GM21367 (cell line): ENCODE data around the gene HRC.
"Not testable (repeated sequence)": the region's sequence is repeated elsewhere in the genome, so short reads cannot be mapped to it uniquely, and the experiment has no call there.

Experiments
- ATAC-seq: cut with Tn5 transposase; IDR thresholded peaks from one replicate; pipeline ENCODE4 v1.9.1; 2021; ENCODE audit not compliant: unreplicated experiment

HRC gene

DNA sequence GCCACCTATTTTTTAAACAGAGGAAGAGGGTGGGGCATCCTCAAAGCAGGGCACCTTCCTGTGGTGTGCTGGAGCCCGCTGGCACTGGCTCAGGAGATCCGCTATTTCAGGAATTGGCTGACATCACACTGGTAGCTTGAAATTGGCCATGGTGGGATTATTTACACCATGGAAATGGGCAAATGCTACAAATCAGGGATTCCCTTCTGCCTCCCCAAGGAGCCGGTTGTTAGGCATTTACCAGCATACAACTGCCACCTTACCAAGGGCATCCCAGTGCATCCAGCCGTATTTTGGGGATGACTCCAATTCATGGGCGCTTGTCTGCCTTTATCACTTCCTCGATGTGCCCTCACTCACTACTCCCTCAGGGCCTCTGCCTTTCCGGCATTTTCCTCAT lies 14.2 kb downstream of the HRC start:
- no peak for ATAC-seq

DNA sequence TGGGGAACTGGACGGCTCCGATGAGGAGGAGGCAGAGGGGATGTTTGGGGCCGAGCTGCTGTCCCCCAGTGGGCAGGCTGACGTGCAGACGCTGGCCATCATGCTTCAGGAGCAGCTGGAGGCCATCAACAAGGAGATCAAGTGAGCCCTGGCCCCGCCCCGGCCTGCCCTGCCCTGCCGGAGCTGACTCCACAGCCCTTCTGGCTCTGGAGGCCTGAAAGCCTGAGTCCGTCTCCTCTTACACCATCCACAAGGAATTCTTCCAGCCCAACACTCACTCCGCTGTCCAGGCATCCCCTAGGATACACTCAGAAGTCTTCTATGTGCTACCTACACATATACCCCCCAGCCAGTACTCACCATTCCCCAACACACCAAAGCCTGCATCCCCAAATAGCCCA lies 18.4 kb downstream of the HRC start:
- no peak for ATAC-seq

DNA sequence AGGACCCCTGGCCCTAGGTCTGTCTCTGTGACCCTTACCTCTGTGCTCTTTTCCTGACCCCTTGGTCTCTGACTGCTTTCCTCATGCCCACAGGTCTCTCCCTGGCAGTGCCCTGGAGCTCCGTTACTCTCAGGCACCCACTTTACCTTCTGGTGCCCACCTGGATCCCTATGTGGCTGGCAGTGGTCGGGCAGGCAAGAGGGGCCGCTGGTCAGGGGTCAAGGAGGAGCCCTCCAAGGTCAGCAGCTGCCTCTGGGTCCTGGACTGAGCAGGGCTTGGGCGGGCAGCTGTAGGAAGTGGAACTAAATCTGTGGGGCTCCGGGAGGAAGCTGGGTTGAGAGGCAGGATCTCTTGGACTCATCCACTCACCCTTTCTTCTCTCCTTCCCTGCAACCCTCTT lies 19.5 kb downstream of the HRC start:
- ATAC-seq = no peak

GRCh38 chr19:49133621-49134454 lies 21.4 kb downstream of the HRC start:
- ATAC-seq = no peak

- no peak for ATAC-seq
Measured at GRCh38 chr19:49132974-49133609, 22.1 kb downstream of the HRC start.

DNA sequence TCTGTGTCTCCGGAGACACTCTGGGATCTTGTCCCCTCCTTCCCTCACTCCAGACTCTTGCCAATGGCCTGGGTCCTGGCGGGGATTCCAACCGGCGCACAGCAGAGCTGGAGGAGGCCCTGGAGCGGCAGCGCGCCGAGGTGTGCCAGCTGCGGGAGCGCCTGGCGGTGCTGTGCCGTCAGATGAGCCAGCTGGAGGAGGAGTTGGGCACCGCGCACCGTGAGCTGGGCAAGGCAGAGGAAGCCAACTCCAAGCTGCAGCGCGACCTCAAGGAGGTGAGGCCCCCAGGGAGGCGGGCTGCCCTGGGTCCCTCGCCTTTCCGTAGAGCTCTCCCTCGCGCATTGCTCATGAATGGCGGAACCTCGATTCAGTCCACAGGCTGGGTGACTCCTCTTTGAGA lies 24.9 kb downstream of the HRC start:
- ATAC-seq = no peak

GRCh38 chr19:49129238-49129583 lies 26.0 kb downstream of the HRC start:
- no peak for ATAC-seq

- ATAC-seq = no peak
Measured at GRCh38 chr19:49128545-49129237, 26.5 kb downstream of the HRC start.

DNA sequence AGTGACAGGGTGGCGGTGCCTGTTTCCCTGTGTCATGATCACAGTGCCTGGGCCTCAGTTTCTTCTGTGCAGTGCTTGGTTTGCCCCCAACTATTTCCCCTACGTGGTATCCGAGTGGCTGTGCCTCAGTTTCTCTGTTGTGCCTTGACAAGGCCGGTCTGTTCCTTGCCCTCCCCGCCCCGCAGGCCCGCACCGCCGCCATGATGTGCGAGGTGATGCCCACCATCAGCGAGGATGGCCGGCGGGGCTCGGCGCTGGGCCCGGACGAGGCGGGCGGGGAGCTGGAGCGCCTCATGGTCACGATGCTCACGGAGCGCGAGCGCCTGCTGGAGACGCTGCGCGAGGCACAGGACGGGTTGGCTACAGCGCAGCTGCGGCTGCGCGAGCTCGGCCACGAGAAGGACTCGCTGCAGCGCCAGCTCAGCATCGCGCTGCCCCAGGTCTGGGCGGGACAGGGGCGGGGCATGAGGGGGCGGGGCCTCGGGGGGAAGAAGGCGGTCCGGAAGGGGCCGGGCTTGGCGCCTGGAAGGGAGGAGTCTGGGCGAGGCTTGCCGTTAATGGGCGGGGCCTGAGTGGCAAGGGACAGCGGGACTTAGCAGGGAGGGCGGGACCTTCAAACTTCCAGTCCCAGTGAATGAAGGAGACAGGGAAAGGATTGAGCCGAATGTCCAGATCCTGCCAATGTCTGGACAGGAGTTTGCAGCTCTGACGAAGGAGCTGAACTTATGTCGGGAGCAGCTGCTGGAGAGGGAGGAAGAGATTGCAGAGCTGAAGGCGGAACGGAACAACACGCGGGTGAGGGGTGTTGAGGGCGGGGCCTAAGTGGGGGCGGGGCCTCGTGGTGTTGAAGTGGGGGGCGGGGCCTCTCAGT lies 27.3 kb downstream of the HRC start:
- peak; percentile 69 for ATAC-seq

DNA sequence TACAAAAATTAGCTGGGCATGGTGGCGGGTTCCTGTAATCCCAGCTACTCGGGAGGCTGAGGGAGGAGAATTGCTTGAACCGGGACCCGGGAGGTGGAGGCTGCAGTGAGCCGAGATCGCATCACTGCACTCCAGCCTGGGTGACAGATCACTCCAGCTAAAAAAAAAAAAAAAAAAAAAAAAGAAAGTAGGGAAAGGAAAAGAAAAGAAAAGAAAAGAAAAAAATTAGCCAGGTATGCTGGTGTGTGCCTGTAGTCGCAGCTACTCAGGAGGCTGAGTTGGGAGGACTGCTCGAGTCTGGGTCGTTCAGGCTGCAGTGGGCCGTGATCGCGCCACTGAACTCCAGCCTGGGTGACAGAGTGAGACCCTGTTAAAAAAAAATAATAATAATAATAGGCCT lies 28.0 kb downstream of the HRC start:
- ATAC-seq = not testable (repeated sequence)

- ATAC-seq = no peak
Measured at GRCh38 chr19:49126575-49126974, 28.6 kb downstream of the HRC start.

DNA sequence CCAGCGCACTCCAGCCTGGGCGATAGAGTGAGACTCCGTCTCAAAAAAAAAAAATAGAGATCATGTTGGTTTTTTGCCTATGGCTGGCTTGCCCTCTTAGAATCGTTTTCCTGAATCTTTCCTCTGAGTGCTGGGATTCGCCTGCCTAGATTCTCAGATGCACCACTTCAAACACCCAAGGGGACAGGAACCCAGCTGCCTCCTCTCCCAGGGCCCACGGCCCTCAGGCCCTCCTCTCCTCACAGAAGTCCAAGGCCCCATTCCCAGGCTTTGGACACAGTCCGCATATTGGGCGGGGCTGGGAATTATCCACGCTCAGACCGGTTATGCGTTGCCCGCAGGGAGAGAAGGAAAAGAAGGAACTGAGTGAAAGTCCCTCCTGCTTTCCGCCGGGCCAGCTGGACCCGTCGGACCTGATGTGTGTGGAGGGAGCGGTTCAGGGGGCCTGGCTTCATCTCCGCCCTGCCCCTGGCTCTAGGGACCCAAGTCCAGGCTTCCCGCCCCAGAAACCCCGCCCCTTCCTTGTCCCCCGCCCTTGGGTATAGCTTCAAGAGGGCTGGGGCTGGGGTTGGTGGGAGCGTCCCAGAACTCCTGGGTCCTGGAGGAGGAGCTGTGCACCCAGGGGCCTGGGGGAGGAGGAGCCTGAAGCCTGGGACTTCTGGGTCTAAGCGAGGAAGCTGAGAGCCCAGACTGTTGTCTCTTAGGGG lies 30.0 kb downstream of the HRC start:
- ATAC-seq = no peak

DNA sequence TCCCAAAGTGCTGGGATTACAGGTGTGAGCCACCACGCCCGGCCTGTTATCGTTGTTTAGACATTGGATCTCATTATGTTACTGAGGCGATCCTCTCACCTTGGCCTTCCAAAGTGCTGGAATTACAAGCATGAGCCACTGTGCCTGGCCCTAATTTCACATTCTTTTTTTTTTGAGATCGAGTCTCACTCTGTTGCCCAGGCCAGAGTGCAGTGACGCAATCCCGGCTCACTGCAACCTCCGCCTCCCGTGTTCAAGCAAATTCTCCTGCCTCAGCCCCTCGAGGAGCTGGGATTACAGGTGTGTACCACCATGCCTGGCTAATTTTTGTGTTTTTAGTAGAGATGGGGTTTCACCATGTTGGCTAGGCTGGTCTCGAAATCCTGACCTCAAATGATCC lies 31.9 kb downstream of the HRC start:
- ATAC-seq = not testable (repeated sequence)

DNA sequence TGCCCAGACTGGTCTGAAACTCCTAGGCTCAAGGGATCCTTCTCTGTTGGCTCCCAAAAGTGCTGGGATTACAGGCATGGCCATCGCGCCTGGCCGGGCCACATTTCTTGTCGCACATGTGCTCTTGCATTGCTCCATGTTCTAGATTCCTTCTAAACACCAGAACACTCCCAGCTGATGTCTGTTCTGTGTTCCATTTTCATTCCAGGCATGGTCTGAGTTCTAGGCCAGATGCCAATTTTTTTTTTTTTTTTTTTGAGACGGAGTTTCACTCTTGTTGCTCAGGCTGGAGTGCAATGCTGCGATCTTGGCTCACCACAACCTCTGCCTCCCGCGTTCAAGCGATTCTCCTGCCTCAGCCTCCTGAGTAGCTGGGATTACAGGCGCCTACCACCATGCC lies 33.4 kb downstream of the HRC start:
- not testable (repeated sequence) for ATAC-seq

DNA sequence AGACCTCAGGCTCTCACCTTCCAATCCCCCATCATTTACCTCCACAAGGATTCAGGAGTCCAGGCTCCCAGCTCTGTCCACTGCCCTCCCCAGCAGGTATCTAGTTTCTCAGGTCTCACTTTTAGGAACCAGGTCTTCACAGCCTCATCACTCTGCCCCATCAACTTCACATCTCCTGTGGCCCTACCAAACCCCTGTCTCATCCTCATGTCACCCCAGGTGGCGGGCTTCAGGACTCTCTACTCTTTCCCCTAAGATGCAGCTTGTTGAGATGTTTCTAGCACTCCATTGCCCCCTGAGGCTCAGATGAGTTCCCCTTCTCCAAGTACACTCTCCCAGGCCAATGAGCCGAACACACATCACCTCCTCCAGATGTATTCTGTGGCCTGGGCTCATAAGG lies 34.3 kb downstream of the HRC start:
- ATAC-seq = no peak

- no peak for ATAC-seq
Measured at GRCh38 chr19:49120325-49120683, 34.9 kb downstream of the HRC start.

GRCh38 chr19:49119411-49120324 lies 35.5 kb downstream of the HRC start, which contains the start of gene PPFIA3:
TSS of gene PPFIA3 (plus strand) at chr19:49119544. CDS start at chr19:49127874, 8,330 bp downstream.
- no peak for ATAC-seq

DNA sequence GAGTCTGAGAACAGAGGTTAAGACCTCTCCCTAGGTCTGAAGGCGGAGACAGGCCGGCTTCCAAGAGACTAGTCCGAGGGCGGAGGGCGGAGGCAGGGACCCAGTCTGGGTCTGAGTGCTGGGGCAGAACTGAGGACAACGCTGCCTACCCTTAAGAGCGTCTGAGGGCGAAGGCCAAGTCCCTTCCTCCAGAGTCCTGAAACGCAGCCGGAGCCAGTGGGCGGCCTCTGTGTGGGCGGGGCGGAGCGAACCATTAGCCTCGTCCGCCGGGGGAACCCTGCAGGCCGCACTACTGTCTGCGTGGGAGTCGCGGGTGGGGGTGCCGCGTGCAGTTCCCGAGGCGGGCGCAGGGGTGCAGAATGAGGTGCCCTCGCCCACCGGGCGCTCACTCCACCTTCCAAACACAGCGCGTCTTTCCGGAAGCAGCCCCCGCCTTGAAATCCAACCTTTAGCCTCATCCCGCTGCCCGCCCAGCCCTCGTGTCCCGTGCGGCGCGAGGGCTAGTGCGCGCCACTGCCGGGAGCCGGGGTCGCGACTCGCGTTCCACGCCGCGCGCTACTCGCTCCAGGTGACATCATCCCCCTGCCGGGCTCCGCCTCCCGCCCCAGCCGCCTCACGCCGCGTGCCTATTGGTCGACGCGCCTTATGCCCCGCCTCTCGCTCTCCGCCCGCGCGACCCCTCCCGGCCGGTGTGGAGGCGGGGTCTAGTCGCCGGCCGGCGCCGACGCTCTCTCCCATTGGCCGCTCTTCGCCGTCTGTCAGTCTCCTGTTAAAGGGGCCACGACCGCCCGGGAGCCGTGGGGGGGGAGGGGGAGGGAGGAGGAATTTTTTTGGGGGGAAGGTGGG lies 36.4 kb downstream of the HRC start, which contains the start of gene C19orf73:
Gene C19orf73 (minus strand): TSS at position 579 of the 846 bp plus-strand sequence. CDS start 121 bp downstream, at position 458.
- peak; percentile 63 for ATAC-seq
